Kidney (tissue), 14 donors: ENCODE results near the gene PCAT7. TPM values are rescaled to one million over a fixed set of nuclear protein-coding genes. Genes with fewer than 3 reads are reported as not detected.

Experiments used
- DNase-seq, 5 donors: peaks; one replicate each; pipeline ENCODE4 v3.0.0-alpha.2; 2013 to 2020
- FAIRE-seq: peaks from 2 replicates; lab custom pipeline; 2012; peaks lifted over from hg19 to GRCh38; lab: Jason Lieb, UNC
- H3K27ac ChIP-seq, 2 donors: one replicate each; pipeline ENCODE4 v1.7.0; 2013; ENCODE audit warnings: low read depth in 2 of 2, low read length in 2 of 2, inconsistent platforms in 1 of 2
- H3K27me3 ChIP-seq: one replicate; pipeline ENCODE4 v1.7.1; 2013; ENCODE audit warnings: low read length, inconsistent platforms; ENCODE audit not compliant: control insufficient read depth, insufficient read depth
- H3K36me3 ChIP-seq, 3 donors: one replicate each; pipeline versions ENCODE4 v1.7.0 to v1.7.1; 2013; ENCODE audit warnings: low read length in 3 of 3, control low read depth in 1 of 3, inconsistent platforms in 1 of 3; ENCODE audit not compliant: insufficient read depth in 3 of 3, control insufficient read depth in 2 of 3
- H3K4me1 ChIP-seq, 3 donors: one replicate each; pipeline versions ENCODE4 v1.7.0 to v1.7.1; 2013; ENCODE audit warnings: low read length in 3 of 3, inconsistent platforms in 1 of 3, low read depth in 1 of 3; ENCODE audit not compliant: control insufficient read depth in 2 of 3, insufficient read depth in 2 of 3
- H3K4me3 ChIP-seq, 3 donors: one replicate each; pipeline versions ENCODE4 v1.7.0 to v1.8.1; 2013; ENCODE audit warnings: low read length in 3 of 3, control low read depth in 1 of 3, inconsistent platforms in 1 of 3
- H3K9ac ChIP-seq, 3 donors: one replicate each; pipeline versions ENCODE4 v1.7.0 to v1.7.1; 2013; ENCODE audit warnings: low read length in 3 of 3, control low read depth in 1 of 3, inconsistent platforms in 1 of 3
- H3K9me3 ChIP-seq, 3 donors: one replicate each; pipeline versions ENCODE4 v1.7.0 to v1.7.1; 2013; ENCODE audit warnings: low read length in 3 of 3, control low read depth in 1 of 3, inconsistent platforms in 1 of 3; ENCODE audit not compliant: control insufficient read depth in 2 of 3, insufficient read depth in 1 of 3
- CTCF ChIP-seq: IDR thresholded peaks from 3 replicates; pipeline ENCODE4 v1.5.1; 2012; ENCODE audit warnings: mild to moderate bottlenecking, moderate library complexity, borderline replicate concordance; ENCODE audit not compliant: insufficient read depth; ENCODE audit errors: extremely low read depth
- intact Hi-C: fragments of 100-400 bp; cut with DNase I; formaldehyde crosslinking; loops from one replicate; pipeline ENCODE4 v1.11.1; 2022
- polyA plus RNA-seq: library from polyadenylated mRNA; stranded (reverse); fragments of 350-450 nt; fragmentation: Illumina TruSeq; extraction: RNeasy Lipid Tissue Mini Kit (QIAGEN cat#74804); gene quantifications from one replicate; pipeline ENCODE4 v1.2.3, GENCODE V29; 2014; ENCODE audit warnings: low read depth, low replicate concordance; ENCODE audit not compliant: insufficient read depth
- total RNA-seq: library from RNA; stranded (reverse); fragmentation: NEBNext Ultra II Directional; extraction: Animal tissue kit (Norgen Biotek cat#: 25700); gene quantifications from one replicate; pipeline ENCODE4 v1.2.1, GENCODE V29; 2021
- donor health status: control.
- donor health status: control.
- donor health status: control.
- donor health status: control.
- donor health status: control.
- donor health status: DM: yes; HTN: yes; CAD: no.
- donor health status: Normal renal cell carcinoma (clear cell type).

PCAT7 gene
- total and polyA plus RNA-seq, 2 donors from 2014 or later, result 0.28 to 1.5 TPM

- H3K36me3 ChIP-seq, result no peaks in the 10 kb centered on the region
- H3K9me3 ChIP-seq, result no peaks in the 10 kb centered on the region
- no peak overlapping the region for H3K9ac ChIP-seq
- intact Hi-C loops, result no loop called here
- no peak for DNase-seq
- FAIRE-seq, result no peak
- no peak overlapping the region for H3K27ac ChIP-seq
- peaks cover 0 to 3% (median 0%) of the 10 kb centered on the region in 3 donors for H3K4me1 ChIP-seq
- no peak overlapping the region for H3K4me3 ChIP-seq
- TF ChIP-seq CTCF, result no peak
- no peaks in the 10 kb centered on the region for H3K27me3 ChIP-seq
These were observed 37.6 kb upstream of the PCAT7 start for GRCh38 chr9:94517254-94517653.

DNA sequence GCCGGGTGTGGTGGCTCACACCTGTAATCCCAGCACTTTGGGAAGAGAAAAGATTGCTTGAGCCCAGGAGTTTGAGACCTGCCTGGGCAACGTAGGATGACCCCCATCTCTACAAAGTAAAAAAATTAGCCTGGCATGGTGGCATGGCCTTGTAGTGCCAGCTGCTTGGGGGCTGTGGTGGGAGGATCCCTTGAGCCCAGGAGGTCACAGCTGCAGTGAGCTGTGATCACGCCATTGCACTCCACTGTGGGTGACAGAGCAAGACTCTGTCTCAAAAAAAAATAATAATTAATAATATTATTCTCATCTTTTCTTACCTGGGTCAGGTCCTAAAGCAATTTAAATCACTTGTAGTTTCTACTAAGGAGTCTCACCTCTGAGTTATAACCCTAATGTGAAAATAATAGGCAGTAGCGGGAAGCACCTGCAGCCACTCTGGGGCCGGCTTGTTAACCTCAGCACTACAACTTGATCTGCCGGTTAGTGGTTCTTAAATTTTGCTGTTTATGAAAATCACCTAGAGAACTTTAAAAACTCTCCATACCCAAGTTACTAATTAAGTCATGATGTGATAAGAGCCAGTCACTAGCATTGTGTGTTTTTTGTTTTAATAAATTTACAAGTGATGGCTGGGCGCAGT lies 29.4 kb upstream of the PCAT7 start:
- Histone ChIP-seq H3K4me1 (no peaks in the 10 kb centered on the region), H3K9me3 (no peaks in the 10 kb centered on the region), H3K9ac (no peak overlapping the region), H3K27ac (no peak overlapping the region), H3K36me3 (no peaks in the 10 kb centered on the region), H3K27me3 (no peaks in the 10 kb centered on the region), H3K4me3 (no peak overlapping the region)
- intact Hi-C loops, result no loop called here
- FAIRE-seq, result no peak
- TF ChIP-seq CTCF, result no peak
- no peak for DNase-seq

GRCh38 chr9:94526271-94526670 lies 28.6 kb upstream of the PCAT7 start:
- H3K9me3 ChIP-seq, result no peaks in the 10 kb centered on the region
- DNase-seq, result no peak
- H3K27me3 ChIP-seq, result no peaks in the 10 kb centered on the region
- no peak overlapping the region for H3K9ac ChIP-seq
- H3K4me3 ChIP-seq, result no peak overlapping the region
- H3K36me3 ChIP-seq, result no peaks in the 10 kb centered on the region
- no peak overlapping the region for H3K27ac ChIP-seq
- intact Hi-C loops, result no loop called here
- no peak for TF ChIP-seq CTCF
- no peaks in the 10 kb centered on the region for H3K4me1 ChIP-seq
- no peak for FAIRE-seq

DNA sequence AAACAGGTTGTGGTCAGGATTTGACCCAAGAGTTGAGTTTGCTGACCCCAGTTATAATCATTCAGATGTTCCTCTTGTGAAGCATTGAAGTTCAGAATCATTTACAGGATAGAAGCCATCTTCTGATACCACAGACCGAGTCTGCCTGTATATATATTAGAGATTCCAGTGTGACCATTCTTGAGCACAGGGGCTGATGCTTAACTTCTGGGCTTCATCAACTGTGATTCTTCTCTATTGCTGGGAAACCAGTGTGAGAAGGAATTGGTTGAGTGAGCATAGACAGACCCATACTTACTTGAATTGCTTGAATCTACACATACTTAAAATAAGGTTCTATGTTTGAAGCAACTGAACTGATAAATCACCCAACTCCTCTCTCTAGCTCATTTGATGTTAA lies 27.9 kb upstream of the PCAT7 start:
- H3K4me1 ChIP-seq, result no peaks in the 10 kb centered on the region
- FAIRE-seq (no peak), DNase-seq (no peak)
- no peaks in the 10 kb centered on the region for H3K27me3 ChIP-seq
- no peak overlapping the region for H3K9ac ChIP-seq
- no peaks in the 10 kb centered on the region for H3K9me3 ChIP-seq
- no peak overlapping the region for H3K27ac ChIP-seq
- no peak for TF ChIP-seq CTCF
- no peak overlapping the region for H3K4me3 ChIP-seq
- intact Hi-C loops, result no loop called here
- H3K36me3 ChIP-seq, result no peaks in the 10 kb centered on the region
